HG02623 (cell line): ENCODE measurements around the gene GTF2F1.
"Not testable (repeated sequence)": the region's sequence is repeated elsewhere in the genome, so short reads cannot be mapped to it uniquely, and the experiment has no call there.

ENCODE experiments used
- ATAC-seq: cut with Tn5 transposase; IDR thresholded peaks from one replicate; pipeline ENCODE4 v1.9.1; 2021; ENCODE audit warnings: moderate library complexity; ENCODE audit not compliant: unreplicated experiment

GTF2F1 gene

GRCh38 chr19:6359568-6360341 lies 33.2 kb downstream of the GTF2F1 start:
- ATAC-seq = no peak

DNA sequence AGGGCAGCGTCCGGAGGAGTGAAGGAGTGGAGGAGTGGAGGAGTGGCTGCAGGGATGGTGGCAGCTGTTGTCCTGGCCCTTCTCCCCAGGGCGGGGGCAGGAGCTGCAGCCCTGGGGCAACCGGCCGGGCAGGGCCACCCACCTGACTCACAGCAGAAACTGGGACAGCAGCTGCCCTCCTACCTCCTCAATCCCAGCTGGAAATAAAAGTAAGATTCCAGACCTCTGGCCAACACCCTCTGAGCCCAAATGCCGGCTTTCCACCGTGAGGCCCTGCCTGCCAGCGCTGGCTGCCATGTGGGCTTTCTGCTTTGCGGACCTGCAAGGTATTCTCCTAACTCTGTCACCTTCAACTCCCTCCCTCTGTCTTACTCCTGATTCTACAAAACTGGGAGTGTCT lies 35.0 kb downstream of the GTF2F1 start:
- ATAC-seq = no peak

- no peak for ATAC-seq
Measured at GRCh38 chr19:6357174-6357573, 35.8 kb downstream of the GTF2F1 start.

- ATAC-seq = not testable (repeated sequence)
Measured at GRCh38 chr19:6355321-6356040, 37.5 kb downstream of the GTF2F1 start.

GRCh38 chr19:6354098-6354674 lies 38.8 kb downstream of the GTF2F1 start:
- no peak for ATAC-seq

DNA sequence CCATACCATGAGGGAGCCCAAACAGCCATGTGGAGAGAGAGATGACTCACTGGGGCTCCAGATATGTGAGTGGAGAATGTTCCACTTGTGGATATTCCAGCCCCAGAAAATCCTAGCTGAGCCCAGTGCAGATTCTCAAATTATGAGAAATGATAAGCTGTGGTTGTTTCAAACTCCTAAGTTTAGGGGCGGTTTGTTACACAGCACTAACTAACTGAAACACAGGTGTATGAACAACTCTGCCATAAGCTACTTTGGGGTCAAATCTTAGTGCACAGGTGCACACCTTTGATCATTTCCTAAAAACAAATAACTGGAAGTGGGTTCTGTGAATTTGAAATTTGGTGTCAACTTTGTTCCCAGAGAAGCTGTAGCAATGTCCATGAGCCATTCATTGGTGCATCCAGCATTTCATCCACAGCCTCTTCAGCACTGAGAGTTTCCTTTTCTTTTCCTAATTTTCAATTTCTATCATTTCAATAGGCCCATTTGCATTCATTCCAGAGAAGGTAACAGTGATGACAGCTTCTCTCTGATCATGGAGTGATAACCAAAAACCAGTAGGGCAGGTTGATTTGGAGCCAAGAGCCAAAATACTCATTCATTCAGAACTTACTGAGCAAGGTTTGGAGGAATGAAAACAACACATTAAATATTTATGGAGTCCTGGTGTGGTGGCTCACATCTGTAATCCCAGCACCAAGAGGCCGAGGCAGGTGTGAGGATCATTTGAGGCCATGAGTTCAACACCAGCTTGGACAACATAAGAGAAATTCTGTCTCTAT lies 40.4 kb downstream of the GTF2F1 start:
- ATAC-seq = no peak

DNA sequence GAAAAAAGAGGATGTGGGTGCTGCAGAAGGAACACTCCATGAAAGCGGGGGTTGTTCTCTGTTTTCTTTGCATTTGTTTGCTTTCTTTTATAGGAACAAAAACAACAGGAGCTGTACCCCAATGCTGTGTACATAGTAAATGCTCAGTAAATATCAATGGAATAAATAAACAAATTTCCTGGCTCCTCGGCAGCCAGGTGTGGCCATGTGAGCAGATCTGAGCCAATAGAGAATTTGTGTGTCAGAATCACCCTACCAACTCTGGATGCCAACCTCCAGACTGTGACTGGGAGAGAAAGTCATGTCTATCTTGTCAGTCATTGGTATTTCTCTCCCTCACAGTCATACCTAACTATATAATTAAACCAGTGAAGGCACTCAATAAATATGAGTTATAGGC lies 42.3 kb downstream of the GTF2F1 start:
- ATAC-seq = no peak

DNA sequence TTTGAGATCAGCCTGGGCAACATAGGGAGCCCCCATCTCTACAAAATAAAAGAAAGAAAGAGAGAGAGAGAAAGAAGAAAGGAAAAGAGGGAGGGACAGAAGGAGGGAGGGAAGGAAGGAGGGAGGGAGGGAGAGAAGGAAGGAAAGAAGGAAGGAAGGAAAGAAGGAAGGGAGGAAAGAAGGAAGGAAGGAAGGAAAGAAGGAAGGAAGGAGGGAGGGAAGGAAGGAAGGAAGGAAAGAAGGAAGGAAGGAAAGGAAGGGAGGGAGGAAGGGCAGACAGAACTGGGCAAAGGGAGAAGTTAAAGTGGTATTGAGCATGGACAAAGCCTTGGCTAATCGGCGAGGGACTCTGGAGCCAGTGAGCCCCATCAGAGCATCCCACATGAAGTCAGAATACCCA lies 43.7 kb downstream of the GTF2F1 start:
- not testable (repeated sequence) for ATAC-seq

GRCh38 chr19:6343462-6343861 lies 49.5 kb downstream of the GTF2F1 start:
- ATAC-seq = no peak

DNA sequence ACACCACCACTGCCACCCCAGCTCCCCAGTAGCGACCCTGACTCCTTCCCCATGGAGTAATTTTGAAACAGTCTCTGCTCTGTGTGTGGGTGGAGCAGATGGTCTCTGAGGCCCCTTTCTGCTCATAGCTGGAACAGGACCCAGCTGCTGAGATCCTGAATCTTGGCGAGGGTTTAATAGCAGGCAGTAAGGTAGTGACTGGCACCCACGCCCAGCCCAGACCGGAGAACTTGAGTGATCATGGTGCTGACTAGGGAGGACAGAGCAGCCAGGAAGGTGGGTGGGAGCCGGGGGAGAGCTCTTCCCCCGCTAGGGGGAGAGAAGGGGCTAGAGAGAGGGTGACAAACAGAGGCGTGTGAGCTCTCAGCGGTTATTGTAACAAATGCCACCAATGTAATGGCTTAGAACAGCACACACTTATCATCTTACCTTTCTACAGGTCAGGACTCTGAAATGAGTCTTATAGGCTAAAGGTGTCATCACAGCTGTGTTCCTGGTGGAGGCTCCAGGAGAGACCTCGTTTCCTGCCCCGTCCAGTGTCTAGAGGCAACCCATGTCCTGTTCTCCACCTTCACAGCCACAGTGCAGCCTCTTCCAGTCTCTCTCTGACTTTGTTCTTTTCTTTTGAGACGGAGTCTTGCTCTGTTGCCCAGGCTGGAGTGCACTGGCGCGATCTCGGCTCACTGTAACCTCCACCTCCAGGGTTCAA lies 52.3 kb downstream of the GTF2F1 start:
- no peak for ATAC-seq

- no peak for ATAC-seq
Measured at GRCh38 chr19:6334490-6335285, 58.3 kb downstream of the GTF2F1 start.

- ATAC-seq = no peak
Measured at GRCh38 chr19:6333439-6333838, 59.5 kb downstream of the GTF2F1 start, which contains the start of gene ACER1. TSS of gene ACER1 (minus strand) at chr19:6333612. CDS start at chr19:6333551, 61 bp downstream.
